CD4-positive, alpha-beta T cell treated with Interferon gamma for 1 hour (primary cell): ENCODE data around the gene VASH2.
"Not testable (repeated sequence)": the region's sequence is repeated elsewhere in the genome, so short reads cannot be mapped to it uniquely, and the experiment has no call there.

Source experiments
- DNase-seq: peaks from one replicate; pipeline ENCODE4 v3.0.0-alpha.2; 2020

VASH2 gene

GRCh38 chr1:212959266-212960220, 9.2 kb downstream of the VASH2 start:
- DNase-seq, result no peak

- no peak for DNase-seq
These were observed 10.6 kb downstream of the VASH2 start for GRCh38 chr1:212960932-212961331.

- DNase-seq, result no peak
These were observed 12.2 kb downstream of the VASH2 start for GRCh38 chr1:212962509-212962908.

GRCh38 chr1:212964102-212964501, 13.8 kb downstream of the VASH2 start:
- no peak for DNase-seq

GRCh38 chr1:212964993-212965392, 14.7 kb downstream of the VASH2 start:
- DNase-seq, result not testable (repeated sequence)

GRCh38 chr1:212966616-212967015, 16.3 kb downstream of the VASH2 start:
- no peak for DNase-seq

- DNase-seq, result no peak
These were observed 17.5 kb downstream of the VASH2 start for GRCh38 chr1:212967801-212968200.

- DNase-seq, result no peak
These were observed 18.1 kb downstream of the VASH2 start for GRCh38 chr1:212968368-212968863.

- no peak for DNase-seq
These were observed 19.7 kb downstream of the VASH2 start for GRCh38 chr1:212970085-212970484.

GRCh38 chr1:212971312-212971711, 21.0 kb downstream of the VASH2 start:
- DNase-seq, result no peak

- no peak for DNase-seq
These were observed 23.1 kb downstream of the VASH2 start for GRCh38 chr1:212973426-212973825.

- no peak for DNase-seq
These were observed 23.6 kb downstream of the VASH2 start for GRCh38 chr1:212973899-212974298.

- no peak for DNase-seq
These were observed 24.4 kb downstream of the VASH2 start for GRCh38 chr1:212974711-212975110.

GRCh38 chr1:212975111-212975918, 25.0 kb downstream of the VASH2 start:
- no peak for DNase-seq

- DNase-seq, result no peak
These were observed 26.2 kb downstream of the VASH2 start for GRCh38 chr1:212976586-212976985.

- no peak for DNase-seq
These were observed 27.7 kb downstream of the VASH2 start for GRCh38 chr1:212977781-212978645.

- no peak for DNase-seq
These were observed 29.2 kb downstream of the VASH2 start for GRCh38 chr1:212979340-212980122.

- DNase-seq, result no peak
These were observed 29.9 kb downstream of the VASH2 start for GRCh38 chr1:212980123-212980785.

GRCh38 chr1:212981025-212981495, 30.7 kb downstream of the VASH2 start:
- DNase-seq, result no peak

GRCh38 chr1:212981571-212982328, 31.4 kb downstream of the VASH2 start:
- DNase-seq, result no peak
